NCI-H2196 (cell line): ENCODE data around the gene RNF167.
"Not testable (repeated sequence)": the region's sequence is repeated elsewhere in the genome, so short reads cannot be mapped to it uniquely, and the experiment has no call there.

Experiments
- DNase-seq: peaks from one replicate; lab custom pipeline; 2025; ENCODE audit not compliant: unreplicated experiment; lab: John Stamatoyannopoulos, UW

Gene RNF167

DNA sequence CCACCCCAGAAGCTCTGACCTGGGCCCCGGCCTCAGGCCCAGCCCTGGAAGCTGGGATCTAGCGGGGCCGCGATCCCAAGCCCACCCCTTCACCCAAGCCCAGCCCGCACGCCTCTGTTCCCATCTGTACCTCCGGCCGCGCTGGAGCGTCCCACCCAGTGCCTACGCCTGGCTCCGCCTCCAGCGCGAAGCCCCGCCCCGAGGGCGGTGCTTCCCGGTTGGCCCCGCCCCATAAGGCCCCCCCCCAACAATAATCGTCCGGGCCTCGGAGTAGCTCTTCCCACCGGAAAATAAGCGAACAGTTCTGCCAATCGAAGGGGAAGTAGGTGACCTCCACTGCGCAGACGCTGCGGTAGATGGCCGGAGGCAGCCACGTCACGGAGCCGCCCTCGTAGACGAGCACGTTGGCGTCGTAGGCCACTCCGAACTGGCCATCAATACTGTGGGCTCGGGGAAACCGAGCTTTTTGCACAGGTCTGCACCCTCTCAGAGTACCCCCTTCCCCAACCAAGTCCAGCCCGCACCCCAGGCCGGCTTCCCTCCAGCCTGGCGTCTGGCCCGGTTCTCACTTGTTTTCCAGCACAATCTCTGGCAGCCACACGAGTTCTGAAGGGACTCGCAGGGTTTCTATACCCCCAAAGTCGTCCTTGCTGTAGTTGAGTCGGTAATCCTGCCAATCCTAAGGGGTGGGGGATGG, 38.3 kb upstream of the RNF167 start:
- DNase-seq = no peak

DNA sequence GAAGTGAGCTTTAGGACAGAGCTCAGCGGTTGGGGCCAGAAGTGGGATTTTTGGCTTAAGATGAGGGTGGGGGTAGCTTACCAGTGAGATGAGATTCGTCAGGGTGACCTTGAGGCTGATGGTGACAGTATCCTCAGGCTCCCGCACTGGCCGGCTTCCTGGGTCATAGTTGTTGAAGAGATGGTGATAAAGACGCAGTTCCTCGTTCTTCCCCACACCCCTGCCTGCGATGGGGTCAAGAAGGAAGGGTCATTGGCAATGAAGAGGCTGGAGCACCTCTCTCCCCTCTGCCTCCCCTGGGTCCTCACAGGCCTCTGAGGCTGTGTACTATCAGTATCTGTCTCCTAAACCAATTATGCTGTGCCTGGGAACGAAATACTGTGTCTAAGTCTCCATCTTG, 37.5 kb upstream of the RNF167 start:
- no peak for DNase-seq

DNA sequence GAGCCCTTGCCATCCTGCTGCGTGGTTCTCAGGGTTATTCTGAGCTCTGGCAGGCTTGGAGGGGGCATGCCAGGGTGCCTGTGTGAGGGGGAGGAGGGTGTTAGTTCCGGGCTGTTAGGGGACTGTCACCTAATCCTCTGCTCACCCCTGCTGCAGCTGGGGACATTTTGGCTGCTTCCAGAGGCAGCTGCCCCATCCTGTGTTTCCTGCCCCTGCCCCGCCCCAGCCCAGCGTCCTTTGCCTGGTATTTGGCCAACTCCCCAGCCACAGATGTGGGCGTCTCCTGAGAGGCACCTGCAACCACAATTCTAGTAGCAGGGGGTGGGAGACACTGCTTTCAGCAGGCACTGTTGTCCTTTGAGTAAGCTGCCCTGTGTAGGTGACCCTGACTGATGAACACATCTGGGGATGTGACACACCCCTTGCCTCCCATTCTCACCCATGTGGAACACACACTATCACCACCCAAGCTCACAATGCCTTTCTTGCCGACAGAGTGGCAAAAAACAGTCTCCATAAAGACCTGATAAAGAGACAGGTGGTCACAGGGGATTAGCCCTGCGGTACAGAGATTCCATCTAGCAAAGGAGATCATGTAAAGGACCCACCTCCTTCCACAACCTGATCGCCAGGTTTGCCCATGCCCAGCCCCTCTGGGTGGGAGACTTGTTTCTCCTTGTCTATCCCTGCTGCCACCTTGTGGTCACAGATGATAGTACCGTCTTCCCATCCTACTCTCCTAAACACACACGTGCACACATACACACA, 36.8 kb upstream of the RNF167 start, which contains the start of gene CHRNE:
TSS of gene CHRNE (minus strand) at position 48 of the 768 bp plus-strand sequence. CDS start at position 13, 35 bp downstream.
- peak; percentile 66 for DNase-seq

DNA sequence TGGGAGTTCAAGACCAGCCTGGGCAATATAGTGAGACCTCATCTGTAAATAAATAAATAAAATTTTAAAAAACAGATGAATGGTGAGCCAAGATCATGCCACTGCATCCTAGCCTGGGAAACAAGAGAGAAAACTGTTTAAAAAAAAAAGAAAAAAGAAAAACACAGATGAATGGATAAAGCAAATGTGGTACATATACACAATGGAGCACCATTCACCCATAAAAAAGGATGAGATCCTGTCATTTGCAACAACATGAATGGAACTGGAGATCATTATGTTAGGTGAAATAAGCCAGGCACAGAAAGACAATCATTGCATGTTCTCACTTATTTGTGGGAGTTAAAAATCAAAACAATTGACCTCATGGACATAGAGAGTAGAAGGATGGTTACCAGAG, 33.4 kb upstream of the RNF167 start:
- not testable (repeated sequence) for DNase-seq

DNA sequence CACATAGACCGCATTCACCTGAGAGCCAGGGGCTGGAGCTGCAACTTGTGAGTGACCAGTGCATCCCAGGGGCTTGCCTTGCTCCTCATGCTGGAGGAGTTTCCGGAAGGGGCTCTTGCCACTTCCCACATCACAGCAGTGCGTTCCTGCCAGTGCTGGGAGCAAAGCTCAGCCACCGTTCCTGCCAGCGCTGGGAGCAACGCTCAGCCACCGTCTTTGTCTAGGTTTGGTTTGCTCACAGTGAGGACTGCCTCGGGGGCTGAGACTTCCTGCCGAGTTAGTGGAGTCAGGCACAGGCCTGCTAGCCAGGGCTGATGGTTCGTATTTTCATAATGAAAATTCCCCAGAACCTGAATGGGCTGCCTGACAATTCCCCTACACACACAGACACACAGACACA, 31.8 kb upstream of the RNF167 start:
- DNase-seq = no peak

DNA sequence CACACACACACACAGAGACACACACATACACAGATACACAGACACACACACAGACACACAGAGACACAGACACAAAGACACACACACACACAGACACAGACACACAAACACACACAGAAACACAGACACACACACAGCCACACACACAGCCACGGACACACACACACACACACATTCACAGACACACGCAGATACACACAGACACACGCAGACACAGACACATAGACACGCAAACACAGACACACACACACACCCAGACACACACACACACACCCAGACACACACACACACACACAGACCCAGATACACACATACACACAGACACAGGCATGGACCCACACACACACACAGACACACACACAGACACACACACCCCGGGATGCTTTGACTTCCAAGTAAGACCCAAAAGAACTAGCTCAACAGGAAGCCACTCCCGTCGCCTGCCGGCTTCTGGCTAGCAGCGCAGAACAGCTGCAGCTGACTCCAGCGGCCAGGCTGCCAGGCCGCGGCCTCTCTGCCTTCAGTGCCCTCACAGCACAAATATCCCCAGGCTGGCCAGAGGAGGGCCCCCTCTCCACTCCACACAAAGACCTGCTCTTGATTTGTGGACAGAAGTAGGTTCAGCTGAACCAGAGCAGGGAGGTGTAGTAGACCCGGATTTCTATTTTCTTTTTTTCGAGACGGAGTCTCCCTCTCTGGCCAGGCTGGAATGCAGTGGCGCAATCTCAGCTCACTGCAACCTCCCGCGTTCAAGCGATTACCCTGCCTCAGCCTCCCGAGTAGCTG, 31.2 kb upstream of the RNF167 start:
- peak; percentile 72 for DNase-seq

DNA sequence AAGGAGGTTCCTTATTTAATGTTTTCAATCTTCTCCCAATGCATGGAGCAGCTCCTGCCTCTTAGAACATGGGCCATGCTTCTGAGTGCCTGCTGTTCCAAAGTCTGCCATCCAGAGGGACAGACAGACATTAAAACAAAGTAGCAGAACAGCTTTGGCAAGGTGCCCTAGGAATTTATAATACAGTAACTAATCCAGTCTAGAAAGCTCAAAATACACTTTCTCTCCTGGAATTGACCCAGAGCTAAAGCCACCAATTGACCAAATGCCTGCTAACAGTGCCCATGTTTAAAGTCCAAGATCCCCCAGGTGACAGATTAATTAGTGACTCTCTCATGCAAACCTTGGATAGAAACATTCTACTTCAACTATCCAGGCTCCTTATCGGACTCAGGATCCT, 26.1 kb upstream of the RNF167 start:
- no peak for DNase-seq

DNA sequence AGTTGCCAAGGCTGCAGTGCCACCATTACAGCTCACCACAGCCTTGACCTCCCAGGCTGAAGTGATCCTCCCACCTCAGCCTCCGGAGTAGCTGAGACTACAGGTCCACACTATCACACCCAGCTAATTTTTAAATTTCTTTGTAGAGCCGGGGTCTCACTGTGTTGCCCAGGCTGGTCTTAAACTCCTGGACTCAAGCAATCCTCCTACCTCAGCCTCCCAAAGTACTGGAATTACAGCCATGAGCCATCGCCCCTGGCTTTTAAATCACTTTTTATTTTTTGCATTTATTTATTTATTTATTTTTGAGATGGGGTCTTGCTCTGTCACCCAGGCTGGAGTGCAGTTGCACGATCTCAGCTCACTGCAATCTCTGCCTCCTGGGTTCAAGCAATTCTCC, 25.5 kb upstream of the RNF167 start:
- not testable (repeated sequence) for DNase-seq

DNA sequence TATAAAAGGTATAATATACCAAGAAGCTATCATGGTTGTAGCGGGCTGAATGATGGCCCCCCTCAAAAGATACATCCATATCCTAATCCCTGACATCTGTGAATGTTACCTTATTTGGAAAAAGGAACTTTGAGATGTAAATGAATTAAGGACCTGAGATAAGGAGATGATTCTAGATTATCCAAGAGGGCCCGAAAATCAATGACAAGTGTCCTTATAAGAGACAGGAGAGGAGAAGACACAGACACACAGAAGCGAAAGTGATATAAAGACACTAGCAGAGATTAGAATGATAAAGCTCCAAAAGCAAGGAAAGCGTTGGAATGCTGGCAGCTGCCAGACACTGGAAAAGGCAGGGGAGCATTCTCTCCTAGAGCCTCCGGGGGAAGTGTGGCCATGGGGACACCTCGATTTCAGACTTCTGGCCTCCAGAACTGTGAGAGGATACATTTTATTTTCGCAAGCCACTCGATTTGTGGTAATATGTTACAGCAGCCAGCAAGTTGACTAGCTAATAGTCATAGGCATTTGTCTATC, 20.5 kb upstream of the RNF167 start:
- no peak for DNase-seq

DNA sequence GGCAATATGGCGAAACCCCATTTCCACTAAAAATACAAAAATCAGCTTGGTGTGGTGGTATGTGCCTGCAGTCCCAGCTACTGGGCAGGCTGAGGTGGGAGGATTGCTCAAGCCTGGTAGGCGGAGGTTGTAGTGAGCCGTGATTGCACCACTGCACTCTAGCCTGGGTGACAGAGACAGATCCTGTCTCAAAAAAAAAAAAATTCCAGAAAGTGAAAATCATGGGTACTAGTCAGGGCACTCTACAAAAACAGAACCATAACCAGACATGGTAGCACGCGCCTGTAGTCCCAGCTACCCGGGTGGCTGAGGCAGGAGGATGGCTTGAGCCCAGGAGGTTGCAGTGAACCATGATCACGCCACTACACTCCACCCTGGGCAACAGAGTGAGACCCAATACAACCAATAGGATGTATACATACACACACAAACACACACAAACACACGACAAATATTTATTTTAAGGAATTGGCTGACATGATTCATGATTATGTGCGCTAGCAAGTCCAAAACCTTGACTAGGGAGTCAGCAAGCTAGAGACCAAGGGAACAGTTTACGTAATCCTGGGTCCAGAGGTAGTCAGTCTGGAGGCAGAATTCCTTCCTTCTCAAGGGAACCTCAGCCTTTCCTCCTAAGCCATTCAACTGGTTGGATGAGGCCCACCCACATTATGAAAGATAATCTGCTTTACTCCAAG, 19.6 kb upstream of the RNF167 start:
- DNase-seq = no peak

DNA sequence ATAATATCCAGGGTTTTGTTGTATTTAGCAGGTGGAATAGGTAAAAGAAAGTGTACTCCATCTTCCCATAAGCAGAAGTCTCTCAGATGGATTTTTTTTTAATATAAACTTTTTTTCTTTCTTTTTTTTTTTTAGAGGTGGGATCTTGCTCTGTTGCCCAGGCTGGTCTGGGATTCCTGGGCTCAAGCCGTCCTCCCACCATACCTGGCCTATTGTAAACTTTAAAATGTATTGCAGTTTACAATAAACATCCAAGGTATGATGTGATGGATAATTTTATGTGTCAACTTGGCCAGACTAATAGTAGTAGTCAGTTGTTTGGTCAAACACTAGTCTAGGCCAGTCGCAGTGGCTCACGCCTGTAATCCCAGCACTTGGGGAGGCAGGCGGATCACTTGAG, 18.7 kb upstream of the RNF167 start:
- no peak for DNase-seq

DNA sequence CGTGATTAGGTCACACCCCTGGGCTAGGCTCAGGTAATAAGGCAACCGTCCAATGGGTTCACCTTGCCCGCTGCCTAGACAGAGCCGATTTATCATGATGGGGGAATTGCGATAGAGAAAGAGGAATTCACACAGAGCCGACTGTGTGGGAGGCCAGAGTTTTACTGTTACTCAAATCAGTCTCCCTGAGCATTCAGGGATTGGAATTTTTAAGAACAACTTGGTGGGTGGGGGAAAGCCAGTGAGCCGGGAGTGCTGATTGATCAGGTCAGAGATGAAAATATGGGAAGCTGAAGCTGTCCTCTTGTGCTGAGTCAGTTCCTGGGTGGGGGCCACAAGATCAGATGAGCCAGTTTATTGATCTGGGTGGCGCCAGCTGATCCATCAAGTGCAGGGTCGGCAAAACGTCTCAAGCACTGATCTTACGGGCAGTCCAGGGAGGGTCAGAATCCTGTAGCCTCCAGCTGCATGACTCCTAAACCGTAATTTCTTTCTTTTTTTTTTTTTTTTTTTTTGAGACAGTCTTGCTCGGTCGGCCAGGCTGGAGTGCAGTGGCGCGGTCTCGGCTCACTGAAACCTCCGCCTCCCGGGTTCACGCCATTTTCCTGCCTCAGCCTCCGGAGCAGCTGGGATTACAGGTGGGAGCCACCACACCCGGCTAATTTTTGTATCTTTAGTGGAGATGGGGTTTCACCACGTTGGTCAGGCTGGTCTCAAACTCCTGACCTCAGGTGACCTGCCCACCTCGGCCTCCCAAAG, 13.3 kb upstream of the RNF167 start:
- DNase-seq = not testable (repeated sequence)

DNA sequence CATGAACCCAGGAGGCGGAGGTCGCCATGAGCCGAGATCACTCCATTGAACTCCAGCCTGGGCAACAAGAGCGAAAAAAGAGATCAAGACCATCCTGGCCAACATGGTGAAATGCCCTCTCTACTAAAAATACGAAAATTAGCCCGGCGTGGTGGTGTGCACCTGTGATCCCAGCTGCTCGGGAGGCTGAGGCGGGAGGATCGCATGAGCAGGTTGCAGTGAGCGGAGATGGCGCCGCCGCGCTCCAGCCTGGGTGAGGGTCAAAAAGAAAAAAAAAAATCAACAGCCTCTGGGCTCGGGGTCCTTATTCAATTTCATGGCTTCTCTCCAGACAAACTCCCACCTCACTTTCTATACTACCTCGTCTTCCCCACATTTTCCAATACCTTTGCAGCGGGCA, 11.2 kb upstream of the RNF167 start:
- DNase-seq = no peak

DNA sequence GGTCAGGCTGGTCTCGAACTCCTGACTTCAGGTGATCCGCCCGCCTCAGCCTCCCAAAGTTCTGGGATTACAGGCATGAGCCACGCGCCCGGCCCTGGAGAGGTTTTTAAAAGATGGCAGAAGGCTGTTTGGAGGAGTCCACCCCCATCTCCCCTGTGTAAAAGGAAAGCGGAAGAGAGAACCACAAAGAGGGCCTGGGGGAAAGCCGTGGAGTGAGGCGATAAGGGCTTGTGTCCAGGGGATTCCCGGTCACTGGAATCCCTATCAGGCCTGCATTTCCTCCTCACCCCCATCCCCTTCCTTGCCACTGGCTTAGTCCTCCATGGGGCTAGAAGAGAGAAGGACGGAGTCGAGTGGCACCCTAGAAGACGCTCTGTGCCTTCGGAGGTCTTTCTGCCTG, 8.1 kb upstream of the RNF167 start, which contains the start of gene GP1BA:
TSS of gene GP1BA (plus strand) at position 315 of the 400 bp plus-strand sequence. CDS start 328 bp downstream, outside the sequence.
- DNase-seq = no peak

DNA sequence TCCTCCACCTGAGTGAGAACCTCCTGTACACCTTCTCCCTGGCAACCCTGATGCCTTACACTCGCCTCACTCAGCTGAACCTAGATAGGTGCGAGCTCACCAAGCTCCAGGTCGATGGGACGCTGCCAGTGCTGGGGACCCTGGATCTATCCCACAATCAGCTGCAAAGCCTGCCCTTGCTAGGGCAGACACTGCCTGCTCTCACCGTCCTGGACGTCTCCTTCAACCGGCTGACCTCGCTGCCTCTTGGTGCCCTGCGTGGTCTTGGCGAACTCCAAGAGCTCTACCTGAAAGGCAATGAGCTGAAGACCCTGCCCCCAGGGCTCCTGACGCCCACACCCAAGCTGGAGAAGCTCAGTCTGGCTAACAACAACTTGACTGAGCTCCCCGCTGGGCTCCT, 7.3 kb upstream of the RNF167 start:
- no peak for DNase-seq

DNA sequence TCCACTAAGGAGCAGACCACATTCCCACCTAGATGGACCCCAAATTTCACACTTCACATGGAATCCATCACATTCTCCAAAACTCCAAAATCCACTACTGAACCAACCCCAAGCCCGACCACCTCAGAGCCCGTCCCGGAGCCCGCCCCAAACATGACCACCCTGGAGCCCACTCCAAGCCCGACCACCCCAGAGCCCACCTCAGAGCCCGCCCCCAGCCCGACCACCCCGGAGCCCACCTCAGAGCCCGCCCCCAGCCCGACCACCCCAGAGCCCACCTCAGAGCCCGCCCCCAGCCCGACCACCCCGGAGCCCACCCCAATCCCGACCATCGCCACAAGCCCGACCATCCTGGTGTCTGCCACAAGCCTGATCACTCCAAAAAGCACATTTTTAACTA, 6.4 kb upstream of the RNF167 start:
- DNase-seq = no peak

DNA sequence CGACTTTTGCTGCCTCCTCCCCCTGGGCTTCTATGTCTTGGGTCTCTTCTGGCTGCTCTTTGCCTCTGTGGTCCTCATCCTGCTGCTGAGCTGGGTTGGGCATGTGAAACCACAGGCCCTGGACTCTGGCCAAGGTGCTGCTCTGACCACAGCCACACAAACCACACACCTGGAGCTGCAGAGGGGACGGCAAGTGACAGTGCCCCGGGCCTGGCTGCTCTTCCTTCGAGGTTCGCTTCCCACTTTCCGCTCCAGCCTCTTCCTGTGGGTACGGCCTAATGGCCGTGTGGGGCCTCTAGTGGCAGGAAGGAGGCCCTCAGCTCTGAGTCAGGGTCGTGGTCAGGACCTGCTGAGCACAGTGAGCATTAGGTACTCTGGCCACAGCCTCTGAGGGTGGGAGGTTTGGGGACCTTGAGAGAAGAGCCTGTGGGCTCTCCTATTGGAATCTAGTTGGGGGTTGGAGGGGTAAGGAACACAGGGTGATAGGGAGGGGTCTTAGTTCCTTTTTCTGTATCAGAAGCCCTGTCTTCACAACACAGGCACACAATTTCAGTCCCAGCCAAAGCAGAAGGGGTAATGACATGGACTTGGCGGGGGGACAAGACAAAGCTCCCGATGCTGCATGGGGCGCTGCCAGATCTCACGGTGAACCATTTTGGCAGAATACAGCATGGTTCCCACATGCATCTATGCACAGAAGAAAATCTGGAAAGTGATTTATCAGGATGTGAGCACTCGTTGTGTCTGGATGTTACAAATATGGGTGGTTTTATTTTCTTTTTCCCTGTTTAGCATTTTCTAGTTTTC, 5.7 kb upstream of the RNF167 start:
- peak; percentile 21 for DNase-seq

DNA sequence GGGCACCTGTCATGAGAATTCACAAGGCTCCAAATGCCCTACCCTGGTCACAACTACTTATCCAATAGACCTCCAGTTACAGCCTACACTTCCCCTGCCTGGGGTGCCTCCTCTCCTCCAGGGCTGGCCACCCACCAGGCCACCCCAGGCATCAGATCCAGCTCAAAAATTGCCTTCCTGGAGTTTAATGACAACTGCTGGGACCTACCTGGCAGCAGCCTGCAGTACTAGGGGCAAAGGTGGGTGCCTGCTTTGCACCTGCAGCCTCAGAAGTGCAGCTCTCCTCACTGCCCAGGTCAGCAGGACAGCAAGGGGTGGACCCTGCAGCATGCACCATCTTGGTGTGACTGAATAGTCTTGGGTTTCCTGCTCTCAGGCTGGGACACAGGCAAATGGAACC, 4.4 kb upstream of the RNF167 start:
- no peak for DNase-seq

DNA sequence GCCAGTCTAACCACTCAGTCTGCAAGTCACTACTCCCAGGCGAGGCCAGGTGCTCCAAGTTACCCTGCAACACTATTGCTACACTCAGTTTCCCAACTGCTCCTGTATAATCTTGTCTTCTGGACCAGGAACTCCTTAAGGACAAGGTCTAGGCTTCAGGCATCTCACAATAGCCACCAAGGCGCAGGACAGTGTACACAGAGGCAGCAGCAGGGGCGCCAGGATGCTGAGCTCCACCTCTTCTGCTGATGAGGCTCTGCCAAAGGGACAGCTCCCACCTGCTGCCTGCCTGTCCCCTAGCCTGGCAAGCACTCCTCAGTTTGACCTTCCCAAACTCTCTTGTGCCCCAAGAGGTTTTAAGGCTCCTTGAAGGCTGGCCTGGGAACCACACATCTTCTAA, 3.6 kb upstream of the RNF167 start:
- no peak for DNase-seq
